ENCODE results near the gene TRAPPC12. TPM values are rescaled to one million over a fixed set of nuclear protein-coding genes. Genes with fewer than 3 reads are reported as not detected.
"Not testable (repeated sequence)": the region's sequence is repeated elsewhere in the genome, so short reads cannot be mapped to it uniquely, and the experiment has no call there.

The TRAPPC12 gene
- total RNA-seq, 1 donor from 2014 or later, result 130 TPM

GRCh38 chr2:3491716-3492474 is 112.4 kb downstream of the TRAPPC12 start:
- TF ChIP-seq CTCF (IDR thresholded peaks at IDR 0.05; ENCODE audit: partially characterized antibody, unreplicated experiment), result no peak
- no peaks in the 10 kb centered on the region for H3K36me3 Mint-ChIP-seq (ENCODE audit: unreplicated experiment)
- H3K27me3 Mint-ChIP-seq (ENCODE audit: unreplicated experiment), result peaks cover 2% of the 10 kb centered on the region
- no peak for DNase-seq
- peaks cover 16% of the 10 kb centered on the region for H3K4me1 Mint-ChIP-seq (ENCODE audit: low read depth, unreplicated experiment)
- H3K4me3 Mint-ChIP-seq (ENCODE audit: unreplicated experiment), result no peak overlapping the region
- H3K27ac Mint-ChIP-seq (ENCODE audit: unreplicated experiment), result no peak overlapping the region
- H3K9me3 Mint-ChIP-seq (ENCODE audit: unreplicated experiment), result peaks cover 11% of the 10 kb centered on the region

- not testable (repeated sequence) for H3K27me3 Mint-ChIP-seq (ENCODE audit: unreplicated experiment)
These were observed 112.9 kb downstream of the TRAPPC12 start for GRCh38 chr2:3492475-3492787.

GRCh38 chr2:3492951-3493614 is 113.6 kb downstream of the TRAPPC12 start:
- H3K36me3 Mint-ChIP-seq (ENCODE audit: unreplicated experiment), result no peaks in the 10 kb centered on the region
- no peak overlapping the region for H3K27ac Mint-ChIP-seq (ENCODE audit: unreplicated experiment)
- H3K27me3 Mint-ChIP-seq (ENCODE audit: unreplicated experiment), result peaks cover 2% of the 10 kb centered on the region
- H3K4me1 Mint-ChIP-seq (ENCODE audit: low read depth, unreplicated experiment), result peaks cover 15% of the 10 kb centered on the region
- DNase-seq, result no peak
- H3K4me3 Mint-ChIP-seq (ENCODE audit: unreplicated experiment), result no peak overlapping the region
- H3K9me3 Mint-ChIP-seq (ENCODE audit: unreplicated experiment), result peaks cover 9% of the 10 kb centered on the region
- no peak for TF ChIP-seq CTCF (IDR thresholded peaks at IDR 0.05; ENCODE audit: partially characterized antibody, unreplicated experiment)

More at GRCh38 chr2:3492475-3492787, 112.9 kb downstream of the TRAPPC12 start:
- H3K36me3 Mint-ChIP-seq (ENCODE audit: unreplicated experiment); H3K4me3 Mint-ChIP-seq (ENCODE audit: unreplicated experiment); H3K27ac Mint-ChIP-seq (ENCODE audit: unreplicated experiment); DNase-seq: not testable (repeated sequence)
- H3K9me3 Mint-ChIP-seq (ENCODE audit: unreplicated experiment), result peaks cover 11% of the 10 kb centered on the region
- H3K4me1 Mint-ChIP-seq (ENCODE audit: low read depth, unreplicated experiment), result peaks cover 16% of the 10 kb centered on the region

- TF ChIP-seq CTCF (IDR thresholded peaks at IDR 0.05; ENCODE audit: partially characterized antibody, unreplicated experiment), result no peak
- Mint-ChIP-seq H3K36me3 (ENCODE audit: unreplicated experiment) (no peaks in the 10 kb centered on the region), H3K4me3 (ENCODE audit: unreplicated experiment) (no peak overlapping the region), H3K27ac (ENCODE audit: unreplicated experiment) (no peak overlapping the region), H3K9me3 (ENCODE audit: unreplicated experiment) (peaks cover 6% of the 10 kb centered on the region), H3K4me1 (ENCODE audit: low read depth, unreplicated experiment) (peaks cover 13% of the 10 kb centered on the region), H3K27me3 (ENCODE audit: unreplicated experiment) (peaks cover 2% of the 10 kb centered on the region)
- DNase-seq, result no peak
These were observed 114.1 kb downstream of the TRAPPC12 start for GRCh38 chr2:3493615-3494007.

- H3K4me3 Mint-ChIP-seq (ENCODE audit: unreplicated experiment), result no peak overlapping the region
- H3K9me3 Mint-ChIP-seq (ENCODE audit: unreplicated experiment), result peaks cover 4% of the 10 kb centered on the region
- H3K27me3 Mint-ChIP-seq (ENCODE audit: unreplicated experiment), result no peaks in the 10 kb centered on the region
- no peak overlapping the region for H3K27ac Mint-ChIP-seq (ENCODE audit: unreplicated experiment)
- TF ChIP-seq CTCF (IDR thresholded peaks at IDR 0.05; ENCODE audit: partially characterized antibody, unreplicated experiment), result no peak
- no peak for DNase-seq
- H3K4me1 Mint-ChIP-seq (ENCODE audit: low read depth, unreplicated experiment), result peaks cover 8% of the 10 kb centered on the region
- no peaks in the 10 kb centered on the region for H3K36me3 Mint-ChIP-seq (ENCODE audit: unreplicated experiment)
These were observed 115.6 kb downstream of the TRAPPC12 start for GRCh38 chr2:3494984-3495666.

- H3K27ac Mint-ChIP-seq (ENCODE audit: unreplicated experiment); H3K27me3 Mint-ChIP-seq (ENCODE audit: unreplicated experiment); H3K4me3 Mint-ChIP-seq (ENCODE audit: unreplicated experiment); H3K4me1 Mint-ChIP-seq (ENCODE audit: low read depth, unreplicated experiment); H3K36me3 Mint-ChIP-seq (ENCODE audit: unreplicated experiment); H3K9me3 Mint-ChIP-seq (ENCODE audit: unreplicated experiment); DNase-seq: not testable (repeated sequence)
These were observed 117.2 kb downstream of the TRAPPC12 start for GRCh38 chr2:3496708-3497080.

All from glutamatergic neuron (in vitro differentiated cells).